HCEC 1CT (cell line): ENCODE results near the gene KRT17.
"Not testable (repeated sequence)": the region's sequence is repeated elsewhere in the genome, so short reads cannot be mapped to it uniquely, and the experiment has no call there.

Source experiments
- DNase-seq: peaks from one replicate; pipeline ENCODE4 v3.0.0-alpha.2; 2017

The KRT17 gene

DNA sequence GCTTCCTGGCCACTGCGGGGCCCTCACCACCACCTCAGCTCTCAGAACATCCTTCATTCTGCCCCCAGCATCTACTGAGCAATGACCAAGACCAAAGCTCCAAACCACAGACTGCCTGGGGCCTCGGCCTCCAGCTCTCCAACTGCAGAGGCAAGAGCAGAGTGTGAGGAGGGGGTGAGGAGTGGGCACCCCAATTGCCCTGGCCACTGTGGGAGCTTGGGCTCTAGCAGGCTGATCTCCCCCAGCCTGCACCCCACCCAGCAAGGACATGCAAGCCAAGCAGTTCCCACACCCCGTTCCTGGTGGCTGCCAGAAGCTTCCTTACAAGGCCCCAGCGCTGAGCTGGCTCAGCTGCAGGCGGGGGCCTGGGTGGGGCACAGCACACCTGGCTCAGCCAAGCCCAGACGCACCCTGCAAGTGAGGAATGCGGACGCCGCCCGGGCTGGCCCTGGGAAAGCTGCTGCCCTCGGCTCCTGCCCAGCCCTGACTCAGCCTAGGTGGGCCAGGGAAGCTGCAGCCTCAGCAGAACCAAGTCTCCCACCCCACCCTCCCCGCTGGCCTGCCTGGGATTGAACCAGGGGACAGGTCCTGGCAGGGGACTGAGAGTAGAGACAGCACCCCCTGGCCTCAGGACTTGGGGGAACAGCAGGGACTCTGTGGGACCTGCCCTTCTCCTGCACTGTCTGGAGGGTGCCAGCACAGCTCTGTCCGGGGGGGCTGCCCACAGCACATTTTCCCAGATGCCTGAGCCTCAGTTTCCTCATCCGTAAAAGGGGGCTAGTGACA, 29.7 kb upstream of the KRT17 start:
- no peak for DNase-seq

DNA sequence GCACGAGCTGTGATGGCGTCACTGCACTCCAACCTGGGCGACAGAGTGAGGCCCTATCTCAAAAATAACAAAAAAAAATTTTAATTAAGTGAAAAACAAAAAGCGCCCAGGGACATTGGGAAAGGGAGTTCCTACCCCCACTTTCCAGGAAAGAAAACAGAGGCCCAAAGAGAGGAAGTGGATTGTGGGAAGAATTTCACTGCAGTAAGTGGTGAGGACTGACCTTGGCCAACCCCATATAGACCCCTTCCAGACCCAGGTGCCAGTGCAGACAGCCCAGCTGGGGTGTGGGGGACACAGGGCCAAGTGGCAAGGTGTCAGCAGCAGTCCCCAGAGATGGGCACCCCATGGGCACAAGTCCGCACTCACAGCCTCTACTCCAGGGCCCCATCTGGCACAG, 29.0 kb upstream of the KRT17 start:
- no peak for DNase-seq

DNA sequence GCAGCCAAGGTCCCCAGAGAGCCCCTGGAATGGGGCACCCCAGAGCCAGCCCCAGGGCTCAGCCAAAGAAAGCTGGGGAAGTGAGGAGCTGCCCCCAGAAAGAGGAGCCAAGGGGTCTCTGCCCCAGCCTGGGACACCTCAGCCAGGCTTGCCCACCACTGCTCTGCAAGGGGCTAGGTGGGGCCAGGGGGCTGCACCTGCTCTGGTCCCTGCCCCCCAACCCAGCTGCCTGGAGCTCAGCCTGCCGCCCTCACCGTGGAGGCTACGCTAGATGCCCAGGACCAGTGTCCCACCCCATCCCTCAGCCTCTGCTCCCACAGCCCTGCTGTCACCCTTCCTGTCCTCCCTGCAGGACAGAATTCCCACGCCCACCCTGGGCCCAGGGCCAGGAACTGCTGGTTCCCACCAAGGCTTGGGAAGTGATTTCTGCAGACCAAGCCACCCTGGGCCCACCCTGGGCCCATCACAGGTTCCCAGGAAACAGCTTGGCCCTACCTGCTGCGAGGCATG, 28.1 kb upstream of the KRT17 start:
- no peak for DNase-seq

DNA sequence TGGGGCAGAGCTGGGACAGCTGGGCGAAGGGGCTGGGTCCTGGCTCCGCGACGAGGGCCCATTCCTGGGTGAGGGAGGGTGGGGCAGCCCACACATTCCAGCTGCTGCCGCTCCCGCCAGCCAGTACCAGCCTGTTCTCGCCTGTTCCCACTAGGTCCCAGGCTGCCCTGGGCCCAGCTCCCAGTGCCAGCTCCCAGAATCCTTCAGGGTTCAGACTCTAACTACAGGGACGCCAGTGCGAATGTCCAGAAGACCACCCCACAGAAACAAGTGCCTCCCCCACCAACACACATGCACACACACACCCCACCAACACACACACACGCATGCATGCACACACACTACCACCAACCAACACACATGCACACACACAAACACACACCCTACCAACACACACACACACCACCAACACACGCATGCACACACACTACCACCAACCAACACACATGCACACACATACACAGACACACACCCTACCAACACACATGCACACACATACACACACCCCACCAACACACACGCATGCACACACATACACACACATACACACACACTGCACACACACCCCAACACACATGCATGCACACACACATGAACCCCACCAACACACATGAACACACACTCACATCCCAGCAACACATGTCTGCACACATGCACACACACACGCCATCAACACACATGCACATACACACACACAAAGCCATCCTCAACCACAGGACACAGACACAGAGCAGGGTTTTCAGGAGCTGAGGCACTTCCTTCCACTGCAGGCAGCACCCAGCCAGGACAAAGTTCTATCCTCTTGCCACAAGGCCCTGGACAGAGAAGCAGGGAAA, 27.5 kb upstream of the KRT17 start:
- no peak for DNase-seq

DNA sequence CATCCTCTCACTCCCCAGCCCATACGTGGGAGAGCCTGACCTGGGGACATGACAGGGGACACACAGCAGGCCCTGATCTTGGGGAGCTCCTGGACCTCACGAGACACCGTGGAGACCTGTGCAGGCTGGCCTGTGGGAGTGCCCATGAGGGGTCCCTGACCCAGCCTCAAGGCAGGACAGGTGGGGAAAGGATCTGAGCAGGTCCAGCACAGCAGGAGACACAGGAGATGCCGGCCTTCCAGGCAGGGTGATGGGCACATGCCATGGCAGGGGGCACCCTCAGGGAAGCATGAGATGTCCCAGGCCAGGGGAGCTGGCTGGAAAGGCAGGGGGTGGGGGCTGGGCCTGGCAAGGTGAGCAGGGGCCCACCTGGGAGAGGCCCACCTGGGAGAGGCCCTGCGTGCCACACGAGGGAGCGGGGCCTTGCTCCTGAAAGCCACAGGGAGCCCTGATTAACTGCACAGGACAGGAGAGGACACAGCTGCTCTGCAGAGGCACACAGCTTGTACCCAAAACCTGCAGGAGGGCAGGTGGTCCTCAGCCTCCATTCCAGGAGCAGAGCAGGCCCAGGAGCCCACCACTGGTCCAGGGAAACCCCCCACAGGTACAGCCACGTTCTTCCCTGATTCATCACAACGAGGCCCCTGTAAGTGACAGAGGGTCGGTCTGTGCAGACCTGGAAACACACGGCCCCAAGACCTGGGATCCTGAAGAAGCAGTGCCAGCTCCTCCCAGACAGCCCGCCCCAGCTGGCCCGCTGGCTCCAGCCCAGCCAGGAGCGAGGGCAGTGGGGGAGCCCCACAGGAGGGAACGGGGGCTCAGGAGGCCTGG, 26.6 kb upstream of the KRT17 start:
- DNase-seq, result no peak

DNA sequence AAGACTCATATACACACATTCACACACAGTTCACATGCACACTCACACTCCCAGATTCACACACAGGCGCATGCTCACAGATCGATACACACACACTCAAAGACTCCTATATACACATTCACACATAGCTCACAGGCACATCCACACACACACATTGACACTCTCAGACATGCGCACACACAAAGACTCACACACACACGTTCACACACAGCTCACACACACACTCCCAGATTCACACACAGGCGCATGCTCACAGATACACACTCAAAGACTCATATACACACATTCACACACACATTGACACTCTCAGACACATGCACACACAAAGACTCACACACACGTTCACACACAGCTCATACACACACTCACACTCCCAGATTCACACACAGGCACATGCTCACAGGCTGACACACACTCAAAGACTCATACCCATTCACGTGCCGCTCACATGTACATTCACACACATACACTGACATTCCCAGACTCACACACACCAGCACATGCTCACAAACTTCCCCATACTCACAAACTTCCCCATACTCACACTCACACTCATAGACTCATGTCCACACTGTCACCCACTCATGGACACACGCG, 25.6 kb upstream of the KRT17 start:
- DNase-seq, result no peak

DNA sequence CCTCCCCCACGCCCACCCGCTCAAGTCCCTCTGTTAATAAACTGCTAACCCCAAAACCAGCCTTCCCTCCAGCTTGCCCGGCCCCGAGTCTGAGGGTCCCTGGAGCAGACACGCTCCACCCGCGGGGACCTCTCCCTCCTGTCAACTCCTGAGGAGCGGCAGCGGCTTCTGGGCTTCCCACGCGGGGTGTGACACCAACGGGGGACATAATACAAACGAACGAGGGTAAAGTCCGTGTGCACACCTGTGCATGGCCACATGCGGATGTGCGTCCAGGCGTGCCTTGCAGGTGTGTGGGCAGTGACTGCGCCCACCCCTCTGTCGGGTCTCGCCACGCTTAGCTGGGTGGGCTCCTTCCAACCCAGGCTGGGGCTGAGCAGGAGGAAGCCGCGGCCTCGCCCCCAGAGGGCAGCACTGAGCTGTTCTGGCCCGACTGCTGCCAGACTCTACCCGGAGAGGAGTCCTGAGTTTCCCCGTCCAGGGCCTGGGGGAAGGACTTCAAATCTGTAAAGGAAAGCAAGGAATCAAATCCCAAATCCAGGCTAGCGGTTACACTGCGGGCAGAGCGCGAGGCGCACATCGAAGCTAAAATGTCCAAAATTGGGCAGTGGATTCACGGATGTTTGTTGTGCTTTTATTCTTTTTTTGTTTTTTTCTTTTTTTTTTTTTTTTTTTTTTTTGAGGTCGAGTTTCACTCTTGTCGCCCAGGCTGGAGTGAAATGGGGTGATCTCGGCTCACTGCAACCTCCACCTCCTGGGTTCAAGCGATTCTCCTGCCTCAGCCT, 24.2 kb upstream of the KRT17 start:
- DNase-seq, result peak; percentile 71

DNA sequence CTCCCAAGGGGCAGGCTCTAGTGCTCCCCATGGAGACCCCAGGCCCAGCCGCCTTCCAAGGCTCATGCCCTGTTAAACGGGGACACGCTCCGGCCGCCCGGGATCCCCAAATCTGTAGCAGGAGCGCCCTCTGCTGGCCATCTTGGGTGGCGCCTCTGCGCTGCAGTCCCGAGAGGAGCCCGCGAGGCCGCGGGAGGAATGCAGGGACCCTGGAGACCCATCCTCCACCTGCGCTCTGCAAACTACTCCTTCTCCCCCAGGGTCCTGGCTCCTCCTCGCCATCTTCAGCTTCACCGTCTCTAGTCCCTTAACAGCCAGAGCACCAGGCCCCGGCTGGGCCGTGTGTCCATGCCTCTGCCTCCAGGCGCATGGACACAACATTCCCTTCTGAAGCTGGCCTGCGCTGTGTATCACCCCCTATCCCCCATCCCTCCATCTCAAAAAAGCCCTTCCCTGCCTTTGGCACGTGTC, 23.6 kb upstream of the KRT17 start:
- DNase-seq, result peak; percentile 39

DNA sequence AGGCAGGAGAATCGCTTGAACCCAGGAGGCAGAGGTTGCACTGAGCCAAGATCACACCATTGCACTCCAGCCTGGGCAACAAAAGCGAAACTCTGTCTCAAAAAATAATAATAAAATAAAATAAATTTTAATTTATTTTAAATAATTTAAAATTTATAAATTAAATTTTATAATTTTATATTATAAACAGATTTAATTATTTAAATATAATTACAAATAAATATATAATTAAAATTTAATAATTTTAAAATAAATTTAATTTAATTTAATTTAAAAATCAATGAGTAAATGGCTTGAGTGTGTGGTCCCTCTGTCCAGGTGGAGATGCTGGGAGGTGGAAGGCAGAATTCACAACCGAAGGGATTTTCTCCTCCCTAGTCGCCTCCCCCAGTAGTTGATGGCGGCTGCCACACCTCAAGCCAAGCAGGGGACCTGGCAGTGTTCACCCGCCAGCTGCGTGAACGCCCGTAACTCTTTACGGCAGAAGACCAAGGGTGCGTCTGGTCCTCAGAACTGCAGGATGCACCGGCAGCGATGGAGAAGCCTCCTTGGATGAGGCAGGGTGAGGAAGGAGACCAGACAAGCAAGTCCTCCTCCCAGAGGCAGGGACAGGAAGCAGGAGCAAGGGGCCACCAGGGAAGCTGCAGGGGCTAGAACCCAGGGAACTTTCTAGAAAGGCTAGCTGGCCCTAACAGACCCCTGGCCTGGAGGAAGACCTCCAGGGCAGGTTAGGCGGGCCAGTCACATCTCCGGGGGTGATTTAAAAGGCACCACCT, 22.9 kb upstream of the KRT17 start:
- DNase-seq, result no peak

DNA sequence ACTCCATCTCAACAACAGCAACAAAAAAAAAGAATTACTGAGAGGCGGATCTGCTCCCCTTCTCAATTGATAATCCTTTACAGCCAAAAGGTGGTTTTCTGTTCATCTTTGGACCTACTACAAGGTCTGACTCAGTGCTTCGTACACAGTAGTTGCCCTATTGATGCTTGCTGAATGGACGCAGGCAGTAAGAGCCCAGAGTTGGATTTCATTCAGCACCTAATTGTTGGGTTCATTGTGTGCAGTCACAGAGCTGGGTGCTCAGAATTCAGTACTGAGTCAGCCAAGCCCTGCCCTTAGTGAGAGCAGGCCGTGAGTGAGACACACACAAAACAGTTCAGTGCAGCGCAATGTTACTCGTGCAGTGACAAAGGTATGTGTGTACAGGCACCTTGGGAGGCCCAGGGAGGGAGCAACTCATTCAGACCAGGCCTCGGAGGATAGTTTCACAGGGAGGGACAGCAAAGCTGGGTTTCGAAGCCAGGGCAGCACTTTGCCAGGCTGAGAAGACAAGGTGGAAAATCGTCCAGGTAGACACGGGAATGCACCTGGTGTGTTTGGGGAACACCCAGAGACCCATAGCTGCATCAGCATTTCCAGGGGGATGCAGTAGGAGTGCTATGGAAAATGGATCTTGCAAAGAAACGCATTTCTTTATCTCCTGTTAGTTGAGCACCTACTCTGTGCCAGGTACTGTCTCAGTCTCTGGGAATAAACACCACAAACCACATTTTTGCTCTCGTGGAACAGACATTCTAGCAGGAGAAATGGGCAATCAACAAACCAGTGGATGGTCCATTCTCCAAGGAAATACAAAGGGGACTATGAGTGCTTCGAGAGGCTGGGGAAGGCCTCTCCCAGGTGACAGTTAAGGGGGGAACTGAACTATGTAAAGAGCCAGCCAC, 18.1 kb upstream of the KRT17 start:
- DNase-seq, result no peak

DNA sequence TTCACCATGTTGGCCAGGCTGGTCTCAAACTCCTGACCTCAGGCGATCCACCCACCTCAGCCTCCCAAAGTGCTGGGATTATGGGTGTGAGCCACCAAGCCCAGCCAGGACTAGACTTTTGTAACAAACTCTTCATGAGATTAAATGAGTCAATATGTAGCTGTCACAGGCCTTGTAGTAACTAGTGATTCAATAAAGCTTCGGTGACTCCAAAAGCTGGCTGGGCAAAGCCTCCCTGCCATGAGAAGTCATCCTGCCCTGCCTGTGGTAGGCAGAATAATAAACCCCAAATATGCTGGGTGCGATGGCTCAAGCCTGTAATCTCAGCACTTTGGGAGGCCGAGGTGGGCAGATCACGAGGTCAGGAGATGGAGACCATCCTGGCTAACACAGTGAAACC, 16.2 kb upstream of the KRT17 start:
- DNase-seq, result not testable (repeated sequence)

DNA sequence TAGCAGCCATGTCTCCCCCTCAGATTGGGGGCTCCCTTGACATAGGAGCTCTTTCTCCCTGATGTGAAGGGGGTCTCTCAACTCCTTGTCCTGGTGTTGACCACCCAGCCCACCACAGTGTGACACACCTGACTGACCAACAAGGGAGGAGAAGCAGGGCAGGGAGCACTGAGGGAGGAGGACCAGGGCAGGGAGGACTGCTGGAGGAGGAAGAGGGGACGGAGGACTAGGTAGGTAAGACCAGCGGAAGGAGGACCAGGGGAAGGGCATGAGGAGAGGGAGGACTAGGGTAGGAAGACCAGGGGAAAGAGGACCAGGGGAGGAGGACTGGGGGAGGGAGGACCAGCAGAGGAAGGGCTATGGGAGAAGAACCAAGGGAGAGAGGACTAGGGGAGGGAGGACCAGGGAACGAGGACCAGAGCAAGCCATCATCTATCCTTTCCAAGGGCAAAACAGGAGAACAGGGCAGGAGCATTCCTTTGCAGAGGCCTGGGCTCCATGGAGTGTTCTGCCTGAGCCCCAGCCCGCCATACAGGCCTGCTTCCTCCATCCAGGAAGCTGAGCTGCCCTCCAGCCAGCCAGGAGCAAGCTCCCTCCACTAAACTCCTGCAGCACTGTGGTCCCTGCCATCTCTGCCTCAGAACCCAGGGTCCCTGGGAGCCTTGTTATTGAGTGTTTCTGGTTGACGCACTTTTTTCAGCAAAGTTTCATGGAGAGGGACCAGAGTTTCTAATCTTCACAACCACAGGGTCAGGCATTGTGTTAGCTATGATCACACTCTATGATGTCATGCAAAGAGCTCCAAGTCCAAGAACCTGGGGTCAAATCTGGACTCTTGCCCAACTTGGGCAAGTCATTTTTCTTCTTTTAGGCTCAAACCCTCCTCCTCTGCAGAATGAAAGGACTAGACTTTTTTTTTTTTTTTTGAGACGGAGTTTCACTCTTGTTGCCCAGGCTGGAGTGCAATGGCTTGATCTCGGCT, 15.4 kb upstream of the KRT17 start:
- no peak for DNase-seq

DNA sequence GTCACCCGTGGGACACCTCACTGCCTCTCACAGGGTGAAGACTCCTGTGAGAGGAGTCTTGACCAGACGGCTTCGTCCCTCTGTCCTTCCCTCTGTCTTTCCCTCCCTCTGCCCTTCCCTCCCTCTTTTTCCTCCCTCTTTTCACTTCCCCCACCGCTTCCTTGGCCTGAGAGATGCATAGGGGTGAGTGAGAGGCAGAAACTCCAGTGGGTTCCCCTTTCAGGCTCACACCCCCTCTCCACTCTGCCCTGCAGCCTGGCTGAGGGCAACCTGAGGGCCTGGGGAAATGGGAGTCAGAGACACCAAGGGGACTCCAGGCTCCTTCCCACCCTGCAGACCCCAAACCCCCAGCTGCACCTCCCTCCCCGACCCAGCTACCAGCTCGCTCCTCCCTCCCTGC, 14.6 kb upstream of the KRT17 start:
- DNase-seq, result no peak

DNA sequence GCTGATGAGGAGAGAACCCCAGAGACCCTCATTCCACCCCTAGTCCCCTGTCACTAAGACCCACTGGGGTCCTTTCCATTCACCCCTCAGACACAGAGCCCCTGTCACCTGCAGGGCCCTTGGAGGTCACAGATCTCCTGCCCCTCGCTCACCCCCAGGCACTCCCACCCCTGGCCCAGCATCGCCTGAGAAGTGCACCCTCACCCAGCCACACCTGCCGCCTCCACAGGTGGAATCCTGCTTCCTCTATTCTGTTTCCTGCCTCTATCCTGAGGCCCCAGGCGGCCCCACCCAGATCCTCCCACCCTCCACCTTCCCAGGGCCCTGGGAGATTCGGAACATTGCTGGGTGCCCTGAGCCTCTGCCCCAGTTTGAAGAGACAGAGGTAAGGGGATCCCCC, 13.8 kb upstream of the KRT17 start:
- DNase-seq, result no peak

DNA sequence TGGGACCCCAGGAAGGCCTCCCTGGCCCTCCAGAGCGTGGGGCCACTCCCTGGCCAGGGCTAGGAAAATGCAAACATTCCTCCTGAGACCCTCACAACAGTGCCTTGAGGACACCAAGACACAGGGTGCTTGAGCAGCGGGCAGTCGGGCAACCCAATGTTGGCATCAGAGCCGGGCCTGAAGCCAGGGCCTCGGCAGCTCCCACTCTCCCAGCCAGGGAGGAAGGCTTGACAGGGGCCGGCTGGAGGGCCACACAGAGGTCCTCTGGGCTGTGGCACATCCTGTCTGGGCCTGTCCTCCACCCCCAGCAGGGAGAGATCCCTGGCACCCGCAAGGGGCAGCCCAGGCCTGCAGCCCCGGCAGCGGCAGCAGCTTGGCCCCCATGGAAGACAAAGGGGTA, 12.3 kb upstream of the KRT17 start:
- no peak for DNase-seq

DNA sequence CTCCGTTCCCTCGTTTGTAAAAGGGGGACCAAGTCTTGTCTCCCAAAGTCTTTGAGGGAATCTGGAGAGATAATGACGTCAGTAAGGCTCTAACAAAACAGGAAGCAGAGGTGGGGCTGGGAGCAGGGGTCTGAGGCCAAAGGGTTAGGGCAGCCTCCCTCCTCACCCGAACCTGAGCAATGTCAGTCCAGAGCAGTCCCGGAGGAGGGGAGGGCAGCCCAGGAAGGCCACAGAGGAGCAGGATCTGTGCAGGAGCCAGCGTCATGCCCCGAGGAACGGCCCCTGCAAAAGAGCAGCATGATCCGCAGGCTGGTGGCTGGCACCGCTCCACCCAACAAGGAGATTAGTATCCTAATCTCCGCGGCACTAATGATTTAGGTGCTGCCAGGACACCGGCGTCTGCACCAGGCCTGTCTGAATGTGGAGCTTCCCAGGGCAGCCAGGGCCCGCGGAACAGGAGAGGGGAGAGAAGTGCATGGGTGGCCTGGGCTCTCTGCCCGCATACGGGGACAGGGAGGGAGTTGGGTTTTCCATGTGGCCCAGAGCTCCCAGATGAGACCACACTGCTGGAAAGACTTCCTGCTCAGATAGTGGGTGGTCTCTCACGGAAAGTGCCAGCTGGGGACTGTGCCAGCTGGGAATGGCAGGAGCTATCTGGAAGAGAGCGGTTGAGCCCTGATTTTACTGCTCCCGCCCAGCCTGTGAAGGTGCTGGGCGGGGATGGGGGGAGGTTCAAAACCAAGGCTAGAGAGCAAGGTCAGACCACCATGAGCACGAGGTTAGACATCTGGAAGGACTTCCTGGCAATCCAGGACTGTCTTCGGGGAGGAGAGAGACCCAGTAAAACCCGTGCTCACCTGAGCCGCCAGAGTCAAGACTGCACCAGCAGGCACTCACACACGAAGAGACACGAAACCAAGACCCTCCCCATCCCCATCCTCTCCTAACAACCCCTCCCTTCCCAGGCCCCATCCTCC, 11.0 kb upstream of the KRT17 start:
- no peak for DNase-seq

DNA sequence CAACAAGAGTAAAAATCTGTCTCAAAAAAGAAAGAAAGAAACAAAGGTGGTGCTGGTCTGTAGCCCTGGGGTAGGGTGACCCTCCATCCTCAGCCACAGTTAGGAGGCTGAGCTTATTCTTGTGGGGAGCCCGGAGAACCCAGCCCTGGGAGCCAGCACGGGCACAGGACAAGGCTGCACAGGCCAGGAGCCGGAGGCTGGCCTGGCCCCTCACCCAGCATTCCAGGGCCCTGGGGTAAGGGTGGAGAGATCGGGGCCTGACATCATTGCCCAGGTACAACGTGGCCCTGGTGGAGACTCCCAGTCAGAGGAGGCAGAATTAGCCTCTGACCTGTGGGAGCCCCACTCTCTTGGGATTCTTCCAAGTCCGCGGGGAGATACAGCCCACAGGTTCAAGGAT, 10.3 kb upstream of the KRT17 start:
- no peak for DNase-seq
